Peyer's patch (tissue), 4 donors: ENCODE data around the gene ENPP6. TPM values are rescaled to one million over a fixed set of nuclear protein-coding genes. Genes with fewer than 3 reads are reported as not detected.

Source experiments
- DNase-seq, 3 donors: peaks; one replicate each; pipeline ENCODE4 v3.0.0-alpha.2; 2017 to 2019
- H3K27ac ChIP-seq, 4 donors: fragments of 200-600 bp; sonication (generic); one replicate each; pipeline ENCODE4 v1.5.1; 2016 to 2019
- H3K27me3 ChIP-seq, 2 donors: fragments of 200-600 bp; sonication (generic); one replicate each; pipeline ENCODE4 v1.5.1; 2019
- H3K36me3 ChIP-seq, 3 donors: fragments of 200-600 bp; sonication (generic); one replicate each; pipeline ENCODE4 v1.5.1; 2016 to 2019
- H3K4me1 ChIP-seq, 4 donors: fragments of 200-600 bp; sonication (generic); one replicate each; pipeline ENCODE4 v1.5.1; 2016 to 2019
- H3K4me3 ChIP-seq, 4 donors: fragments of 200-600 bp; sonication (generic); 1 replicate in 3 of 4; 2 replicates in 1 of 4; pipeline ENCODE4 v1.5.1; 2016 to 2019; ENCODE audit warnings: mild to moderate bottlenecking in 1 of 4
- H3K9me3 ChIP-seq, 4 donors: fragments of 200-600 bp; sonication (generic); one replicate each; pipeline ENCODE4 v1.5.1; 2016 to 2019; ENCODE audit warnings: mild to moderate bottlenecking in 1 of 4
- POLR2A ChIP-seq, 2 donors: fragments of 450-650 bp; IDR thresholded peaks; one replicate each; pipeline ENCODE4 v1.5.1; 2017; ENCODE audit warnings: antibody characterized with exemption in 2 of 2, mild to moderate bottlenecking in 2 of 2, moderate library complexity in 2 of 2
- total RNA-seq, 4 donors: library from RNA; depleted of rRNA; stranded (reverse); fragments of >200 nt; gene quantifications; one replicate each; pipeline ENCODE4 v1.1.0, GENCODE V29; 2016
- TF ChIP-seq, protein P1 (sequence below), 6 experiments: fragments of 450-650 bp in 4 of 6; fragments of 200-600 bp in 2 of 6; sonication (generic) in 1 of 6; IDR thresholded peaks; one replicate each; pipeline ENCODE4 v1.5.1; 2017 to 2019; ENCODE audit warnings: antibody characterized with exemption in 6 of 6, mild to moderate bottlenecking in 3 of 6, moderate library complexity in 1 of 6

The ENPP6 gene
- total RNA-seq, 4 donors from 2014 or later, result 0.35 to 1.0 (median 0.40) TPM; not detected in 1

DNA sequence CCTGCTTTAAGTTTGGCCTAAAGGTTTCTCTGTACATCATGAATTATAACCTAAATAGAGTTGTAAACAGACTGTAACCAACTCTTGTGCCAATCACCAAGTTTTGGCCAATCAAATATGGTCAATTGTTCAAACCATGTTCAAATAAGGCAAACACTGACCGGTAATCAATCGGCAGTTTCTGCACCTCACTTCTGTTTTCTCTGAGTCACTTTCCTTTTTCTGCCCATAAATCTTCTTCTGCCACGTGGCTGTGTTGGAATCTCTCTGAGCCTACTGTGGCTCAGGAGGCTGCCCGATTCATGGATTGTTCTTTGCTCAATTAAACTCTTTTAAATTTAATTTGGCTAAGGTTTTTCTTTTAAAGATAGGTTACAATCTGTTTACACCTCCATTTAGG, 16.5 kb upstream of the ENPP6 start:
- Histone ChIP-seq H3K27me3 (no peaks in the 10 kb centered on the region), H3K4me3 (no peak overlapping the region), H3K4me1 (no peaks in the 10 kb centered on the region), H3K27ac (no peak overlapping the region), H3K9me3 (no peaks in the 10 kb centered on the region), H3K36me3 (no peaks in the 10 kb centered on the region)
- no peak for TF ChIP-seq POLR2A (IDR thresholded peaks at IDR 0.05)
- TF ChIP-seq, protein P1, sequence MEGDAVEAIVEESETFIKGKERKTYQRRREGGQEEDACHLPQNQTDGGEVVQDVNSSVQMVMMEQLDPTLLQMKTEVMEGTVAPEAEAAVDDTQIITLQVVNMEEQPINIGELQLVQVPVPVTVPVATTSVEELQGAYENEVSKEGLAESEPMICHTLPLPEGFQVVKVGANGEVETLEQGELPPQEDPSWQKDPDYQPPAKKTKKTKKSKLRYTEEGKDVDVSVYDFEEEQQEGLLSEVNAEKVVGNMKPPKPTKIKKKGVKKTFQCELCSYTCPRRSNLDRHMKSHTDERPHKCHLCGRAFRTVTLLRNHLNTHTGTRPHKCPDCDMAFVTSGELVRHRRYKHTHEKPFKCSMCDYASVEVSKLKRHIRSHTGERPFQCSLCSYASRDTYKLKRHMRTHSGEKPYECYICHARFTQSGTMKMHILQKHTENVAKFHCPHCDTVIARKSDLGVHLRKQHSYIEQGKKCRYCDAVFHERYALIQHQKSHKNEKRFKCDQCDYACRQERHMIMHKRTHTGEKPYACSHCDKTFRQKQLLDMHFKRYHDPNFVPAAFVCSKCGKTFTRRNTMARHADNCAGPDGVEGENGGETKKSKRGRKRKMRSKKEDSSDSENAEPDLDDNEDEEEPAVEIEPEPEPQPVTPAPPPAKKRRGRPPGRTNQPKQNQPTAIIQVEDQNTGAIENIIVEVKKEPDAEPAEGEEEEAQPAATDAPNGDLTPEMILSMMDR (IDR thresholded peaks at IDR 0.05), result no peak
- DNase-seq, result no peak

DNA sequence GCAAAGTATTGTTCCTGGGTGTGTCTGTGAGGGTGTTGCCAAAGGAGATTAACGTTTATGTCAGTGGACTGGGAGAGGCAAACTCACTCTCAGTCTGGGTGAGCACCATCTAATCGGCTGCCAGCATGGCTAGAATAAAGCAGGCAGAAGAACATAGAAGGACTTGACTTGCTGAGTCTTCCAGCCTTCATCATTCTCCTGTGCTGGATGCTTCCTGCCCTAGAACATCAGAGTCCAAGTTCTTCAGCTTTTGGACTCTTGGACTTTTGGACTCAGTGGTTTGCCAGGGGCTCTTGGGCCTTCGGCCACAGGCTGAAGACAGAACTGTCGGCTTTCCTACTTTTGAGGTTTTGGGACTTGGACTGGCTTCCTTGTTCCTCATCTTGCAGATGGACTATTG, 15.3 kb upstream of the ENPP6 start:
- TF ChIP-seq POLR2A (IDR thresholded peaks at IDR 0.05), result no peak
- TF ChIP-seq, protein P1 (IDR thresholded peaks at IDR 0.05), result no peak
- H3K4me3 ChIP-seq, result no peak overlapping the region
- no peaks in the 10 kb centered on the region for H3K9me3 ChIP-seq
- no peak overlapping the region for H3K27ac ChIP-seq
- no peaks in the 10 kb centered on the region for H3K27me3 ChIP-seq
- DNase-seq, result no peak
- no peaks in the 10 kb centered on the region for H3K36me3 ChIP-seq
- no peaks in the 10 kb centered on the region for H3K4me1 ChIP-seq

DNA sequence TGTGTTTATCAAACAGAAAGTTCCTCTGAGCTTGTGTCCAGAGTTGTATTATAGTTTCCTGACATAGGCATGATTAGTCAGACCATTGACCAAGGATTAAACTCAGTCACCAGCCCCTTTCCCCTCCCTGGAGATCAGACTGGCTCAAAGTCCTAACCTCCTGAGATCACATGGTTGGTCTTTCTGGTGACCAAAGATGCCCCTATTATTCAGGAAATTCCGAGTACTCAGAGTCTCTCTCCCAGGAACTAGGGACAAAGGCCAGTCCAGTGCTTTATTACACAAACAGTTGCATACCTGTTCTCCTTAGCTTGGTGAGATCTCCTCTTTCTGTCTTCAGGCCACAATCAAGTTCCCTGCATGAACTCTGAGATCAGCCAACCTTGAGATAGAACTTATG, 14.5 kb upstream of the ENPP6 start:
- peak in 1 of 3 donors; percentile 60 for DNase-seq
- Histone ChIP-seq H3K27ac (peak overlapping the region in 1 of 4 donors; percentile 61), H3K4me1 (no peaks in the 10 kb centered on the region), H3K36me3 (no peaks in the 10 kb centered on the region), H3K27me3 (no peaks in the 10 kb centered on the region), H3K4me3 (no peak overlapping the region), H3K9me3 (no peaks in the 10 kb centered on the region)
- TF ChIP-seq, protein P1 (IDR thresholded peaks at IDR 0.05), result no peak
- TF ChIP-seq POLR2A (IDR thresholded peaks at IDR 0.05), result no peak

DNA sequence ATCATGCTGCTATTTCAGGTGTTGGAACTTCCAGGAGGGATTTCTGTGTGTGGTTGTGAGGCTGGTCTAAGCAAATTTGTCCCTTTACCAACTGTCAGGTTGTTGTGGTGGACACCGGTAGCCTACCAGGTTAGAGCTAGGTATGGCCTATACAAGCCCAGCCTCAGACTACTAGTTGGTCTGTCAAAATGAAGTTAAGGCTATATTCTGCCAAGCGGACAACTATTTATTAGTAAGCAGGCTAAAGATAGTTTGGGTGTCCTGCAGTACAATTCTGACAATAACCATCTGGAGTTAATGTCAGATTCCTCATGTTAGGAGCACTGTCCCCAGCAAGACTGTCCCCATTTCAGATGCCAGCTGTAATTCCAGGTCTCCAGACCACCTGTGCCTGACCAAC, 13.9 kb upstream of the ENPP6 start:
- Histone ChIP-seq H3K4me1 (no peaks in the 10 kb centered on the region), H3K4me3 (no peak overlapping the region), H3K27ac (peak overlapping the region in 1 of 4 donors; percentile 61), H3K27me3 (no peaks in the 10 kb centered on the region), H3K9me3 (no peaks in the 10 kb centered on the region), H3K36me3 (no peaks in the 10 kb centered on the region)
- TF ChIP-seq, protein P1 (IDR thresholded peaks at IDR 0.05), result no peak
- no peak for TF ChIP-seq POLR2A (IDR thresholded peaks at IDR 0.05)
- no peak for DNase-seq

DNA sequence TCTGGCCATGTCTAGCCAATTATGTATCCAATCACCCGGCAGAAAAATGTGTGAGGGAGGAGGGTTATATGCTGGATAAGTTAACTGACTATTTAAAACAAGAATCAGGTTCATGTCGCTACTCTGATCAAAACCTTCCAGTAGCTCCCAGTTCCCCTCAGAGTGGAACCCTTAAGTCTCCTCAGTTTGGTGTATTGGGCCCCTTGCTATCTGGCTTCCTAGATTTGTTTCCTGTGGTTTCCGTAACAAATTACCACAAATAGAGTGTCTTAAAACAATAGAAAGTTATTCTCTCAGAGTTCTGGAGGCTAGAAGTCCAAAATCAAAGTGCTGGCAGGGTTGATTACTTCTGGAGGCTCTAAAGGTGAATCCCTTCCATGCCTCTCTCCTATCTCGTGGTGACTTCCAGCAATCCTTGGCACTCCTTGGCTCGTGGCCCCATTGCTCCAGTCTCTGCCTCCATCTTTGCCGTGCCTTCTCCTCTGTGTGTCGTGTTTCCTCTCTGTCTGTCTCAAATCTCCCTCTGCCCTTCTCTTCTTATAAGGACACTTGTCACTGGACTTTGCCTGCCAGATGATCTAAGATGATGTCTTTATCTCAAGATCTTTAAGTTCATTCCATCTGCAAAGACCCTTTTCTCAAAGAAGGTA, 10.5 kb upstream of the ENPP6 start:
- H3K4me3 ChIP-seq, result no peak overlapping the region
- no peaks in the 10 kb centered on the region for H3K27me3 ChIP-seq

More for the DNA sequence above, 10.5 kb upstream of the ENPP6 start:
- H3K27ac ChIP-seq, result no peak overlapping the region
- TF ChIP-seq, protein P1 (IDR thresholded peaks at IDR 0.05), result no peak
- no peak for TF ChIP-seq POLR2A (IDR thresholded peaks at IDR 0.05)
- no peak for DNase-seq
- H3K36me3 ChIP-seq, result no peaks in the 10 kb centered on the region
- no peaks in the 10 kb centered on the region for H3K4me1 ChIP-seq
- no peaks in the 10 kb centered on the region for H3K9me3 ChIP-seq
